Activated CD4-positive, alpha-beta memory T cell treated with anti-CD3 and anti-CD28 coated beads for 36 hours (primary cell): ENCODE data around the gene ADISSP. TPM values are rescaled to one million over a fixed set of nuclear protein-coding genes. Genes with fewer than 3 reads are reported as not detected.

Source experiments
- CTCF ChIA-PET: fragments of 350-600 bp; sonication (Branson Sonifier 250); formaldehyde crosslinking; loops from one replicate; lab custom pipeline; 2021; ENCODE audit warnings: antibody characterized with exemption, inconsistent platforms; lab: Charles Lee
- POLR2A ChIA-PET: fragments of 350-600 bp; sonication (Branson Sonifier 250); formaldehyde crosslinking; loops from one replicate; lab custom pipeline; 2021; ENCODE audit warnings: antibody characterized with exemption; lab: Charles Lee
- DNase-seq: peaks from one replicate; pipeline ENCODE4 v3.0.0-alpha.2; 2020
- H3K27ac Mint-ChIP-seq: one replicate; pipeline ENCODE4 v1.8.0; 2021; ENCODE audit warnings: mixed read lengths
- H3K27me3 Mint-ChIP-seq: one replicate; pipeline ENCODE4 v1.8.0; 2021; ENCODE audit warnings: mixed read lengths
- H3K36me3 Mint-ChIP-seq: one replicate; pipeline ENCODE4 v1.8.0; 2021; ENCODE audit warnings: mixed read lengths
- H3K4me1 Mint-ChIP-seq: one replicate; pipeline ENCODE4 v1.8.0; 2021; ENCODE audit warnings: low read depth, mixed read lengths
- H3K4me3 Mint-ChIP-seq: one replicate; pipeline ENCODE4 v1.8.0; 2021; ENCODE audit warnings: mild to moderate bottlenecking, mixed read lengths
- H3K9me3 Mint-ChIP-seq: one replicate; pipeline ENCODE4 v1.8.0; 2021; ENCODE audit warnings: mixed read lengths
- intact Hi-C: fragments of 100-400 bp; cut with micrococcal nuclease; formaldehyde crosslinking; loops from one replicate; pipeline ENCODE4 v1.15.1; 2023
- total RNA-seq, 2 experiments: library from RNA; stranded (reverse); gene quantifications; one replicate each; pipeline ENCODE4 v1.2.3, GENCODE V29; 2021

The ADISSP gene
- total RNA-seq, 2 experiments from 2014 or later, result 50.6 to 51.4 TPM

GRCh38 chr20:3732327-3733118, 35.0 kb downstream of the ADISSP start, which contains the start of gene HSPA12B:
HSPA12B (plus strand) TSS chr20:3732685; CDS start chr20:3738675, 5,990 bp downstream.
- no peak for DNase-seq
- peaks cover 39% of the 10 kb centered on the region for H3K27me3 Mint-ChIP-seq
- no peaks in the 10 kb centered on the region for H3K9me3 Mint-ChIP-seq
- intact Hi-C loops, result no loop called here
- CTCF ChIA-PET, result interaction anchor here (0.8 kb wide), 1 partner anchor 17 kb away, joined by 4 read pairs; no protein-coding TSS in a partner anchor
- no peaks in the 10 kb centered on the region for H3K4me1 Mint-ChIP-seq
- POLR2A ChIA-PET, result no interaction called here
- no peaks in the 10 kb centered on the region for H3K36me3 Mint-ChIP-seq
- no peak within 1 kb of the TSS for H3K27ac Mint-ChIP-seq
- H3K4me3 Mint-ChIP-seq, result no peak within 1 kb of the TSS

GRCh38 chr20:3731944-3732326, 35.6 kb downstream of the ADISSP start:
- no peak for DNase-seq
- peaks cover 45% of the 10 kb centered on the region for H3K27me3 Mint-ChIP-seq
- H3K36me3 Mint-ChIP-seq, result no peaks in the 10 kb centered on the region
- no peak overlapping the region for H3K27ac Mint-ChIP-seq
- H3K4me1 Mint-ChIP-seq, result no peaks in the 10 kb centered on the region
- H3K9me3 Mint-ChIP-seq, result no peaks in the 10 kb centered on the region
- POLR2A ChIA-PET, result no interaction called here
- CTCF ChIA-PET, result interaction anchor here (0.8 to 1.1 kb wide), 2 partner anchors 17 to 21 kb away, joined by 3 to 4 read pairs; no protein-coding TSS in a partner anchor
- intact Hi-C loops, result no loop called here
- no peak overlapping the region for H3K4me3 Mint-ChIP-seq

- no peak overlapping the region for H3K4me3 Mint-ChIP-seq
- ChIA-PET POLR2A (no interaction called here), CTCF (interaction anchor here (1.1 kb wide), 1 partner anchor 20 kb away, joined by 3 read pairs; no protein-coding TSS in a partner anchor)
- no peak overlapping the region for H3K27ac Mint-ChIP-seq
- DNase-seq, result no peak
- intact Hi-C loops, result no loop called here
- no peaks in the 10 kb centered on the region for H3K36me3 Mint-ChIP-seq
- H3K9me3 Mint-ChIP-seq, result no peaks in the 10 kb centered on the region
- H3K4me1 Mint-ChIP-seq, result no peaks in the 10 kb centered on the region
- peaks cover 47% of the 10 kb centered on the region for H3K27me3 Mint-ChIP-seq
Measured at GRCh38 chr20:3730803-3731672, 36.5 kb downstream of the ADISSP start.

GRCh38 chr20:3729811-3730540, 37.6 kb downstream of the ADISSP start:
- intact Hi-C loops, result no loop called here
- H3K27ac Mint-ChIP-seq, result no peak overlapping the region
- H3K27me3 Mint-ChIP-seq, result peaks cover 50% of the 10 kb centered on the region
- ChIA-PET CTCF (interaction anchor here (1.1 kb wide), 1 partner anchor 443 kb away, joined by 3 read pairs; no protein-coding TSS in a partner anchor), POLR2A (no interaction called here)
- no peak for DNase-seq
- H3K4me3 Mint-ChIP-seq, result no peak overlapping the region
- H3K4me1 Mint-ChIP-seq, result no peaks in the 10 kb centered on the region
- H3K9me3 Mint-ChIP-seq, result no peaks in the 10 kb centered on the region
- H3K36me3 Mint-ChIP-seq, result no peaks in the 10 kb centered on the region

- Mint-ChIP-seq H3K4me3 (no peak overlapping the region), H3K4me1 (no peaks in the 10 kb centered on the region), H3K36me3 (no peaks in the 10 kb centered on the region), H3K9me3 (no peaks in the 10 kb centered on the region), H3K27me3 (peaks cover 53% of the 10 kb centered on the region), H3K27ac (no peak overlapping the region)
- no peak for DNase-seq
- ChIA-PET POLR2A (no interaction called here), CTCF (interaction anchor here (1.0 to 1.1 kb wide), 2 partner anchors 18 to 444 kb away, joined by 3 to 6 read pairs; no protein-coding TSS in a partner anchor)
- intact Hi-C loops, result no loop called here
Measured at GRCh38 chr20:3729378-3729777, 38.2 kb downstream of the ADISSP start.

- ChIA-PET CTCF (interaction anchor here (1.0 to 1.1 kb wide), 3 partner anchors 10 to 444 kb away, joined by 3 to 6 read pairs (median 3); no protein-coding TSS in a partner anchor), POLR2A (no interaction called here)
- H3K27ac Mint-ChIP-seq, result no peak overlapping the region
- intact Hi-C loops, result no loop called here
- peaks cover 53% of the 10 kb centered on the region for H3K27me3 Mint-ChIP-seq
- H3K36me3 Mint-ChIP-seq, result no peaks in the 10 kb centered on the region
- no peak overlapping the region for H3K4me3 Mint-ChIP-seq
- no peaks in the 10 kb centered on the region for H3K9me3 Mint-ChIP-seq
- no peaks in the 10 kb centered on the region for H3K4me1 Mint-ChIP-seq
- no peak for DNase-seq
Measured at GRCh38 chr20:3728876-3729275, 38.7 kb downstream of the ADISSP start.

GRCh38 chr20:3728354-3728753, 39.2 kb downstream of the ADISSP start:
- ChIA-PET CTCF (interaction anchor here (0.9 to 1.1 kb wide), 2 partner anchors 9 to 51 kb away, joined by 3 read pairs; no protein-coding TSS in a partner anchor), POLR2A (no interaction called here)
- Mint-ChIP-seq H3K36me3 (no peaks in the 10 kb centered on the region), H3K4me1 (no peaks in the 10 kb centered on the region), H3K27ac (no peak overlapping the region), H3K4me3 (no peak overlapping the region), H3K9me3 (no peaks in the 10 kb centered on the region), H3K27me3 (peaks cover 53% of the 10 kb centered on the region)
- intact Hi-C loops, result no loop called here
- no peak for DNase-seq

GRCh38 chr20:3727401-3728021, 40.0 kb downstream of the ADISSP start:
- no peaks in the 10 kb centered on the region for H3K9me3 Mint-ChIP-seq
- H3K27me3 Mint-ChIP-seq, result peaks cover 46% of the 10 kb centered on the region
- intact Hi-C loops, result no loop called here
- no peak overlapping the region for H3K4me3 Mint-ChIP-seq
- H3K27ac Mint-ChIP-seq, result no peak overlapping the region
- ChIA-PET CTCF (interaction anchor here (0.5 to 1.1 kb wide), 3 partner anchors 8 to 118 kb away, joined by 3 to 4 read pairs (median 3); no protein-coding TSS in a partner anchor), POLR2A (no interaction called here)
- no peaks in the 10 kb centered on the region for H3K36me3 Mint-ChIP-seq
- DNase-seq, result no peak
- no peaks in the 10 kb centered on the region for H3K4me1 Mint-ChIP-seq

- DNase-seq, result no peak
- Mint-ChIP-seq H3K4me3 (no peak overlapping the region), H3K27ac (no peak overlapping the region), H3K36me3 (no peaks in the 10 kb centered on the region), H3K9me3 (no peaks in the 10 kb centered on the region), H3K27me3 (peaks cover 35% of the 10 kb centered on the region), H3K4me1 (no peaks in the 10 kb centered on the region)
- POLR2A ChIA-PET, result no interaction called here
- intact Hi-C loops, result loop anchor here (5.0 kb wide), 1 partner anchor 43 kb away; the partner anchor contains the start of gene ADISSP
- CTCF ChIA-PET, result interaction anchor here (0.6 kb wide), 1 partner anchor 123 kb away, joined by 5 read pairs; no protein-coding TSS in a partner anchor
Measured at GRCh38 chr20:3724356-3724755, 43.2 kb downstream of the ADISSP start.

GRCh38 chr20:3723284-3723683, 44.3 kb downstream of the ADISSP start:
- no peaks in the 10 kb centered on the region for H3K4me1 Mint-ChIP-seq
- intact Hi-C loops, result loop anchor here (5.0 kb wide), 1 partner anchor 44 kb away; the partner anchor contains the start of gene ADISSP
- no peaks in the 10 kb centered on the region for H3K9me3 Mint-ChIP-seq
- DNase-seq, result no peak
- H3K27ac Mint-ChIP-seq, result no peak overlapping the region
- H3K36me3 Mint-ChIP-seq, result no peaks in the 10 kb centered on the region
- peaks cover 31% of the 10 kb centered on the region for H3K27me3 Mint-ChIP-seq
- no peak overlapping the region for H3K4me3 Mint-ChIP-seq
- ChIA-PET CTCF (interaction anchor here (1.4 kb wide), 1 partner anchor 13 kb away, joined by 5 read pairs; no protein-coding TSS in a partner anchor), POLR2A (no interaction called here)

- Mint-ChIP-seq H3K4me3 (no peak overlapping the region), H3K4me1 (no peaks in the 10 kb centered on the region), H3K27ac (no peak overlapping the region), H3K27me3 (peaks cover 19% of the 10 kb centered on the region), H3K36me3 (no peaks in the 10 kb centered on the region), H3K9me3 (no peaks in the 10 kb centered on the region)
- POLR2A ChIA-PET, result no interaction called here
- no peak for DNase-seq
- intact Hi-C loops, result loop anchor here (5.0 kb wide), 1 partner anchor 45 kb away; the partner anchor contains the start of gene ADISSP
- CTCF ChIA-PET, result interaction anchor here (0.6 to 1.4 kb wide), 3 partner anchors 11 to 44 kb away, joined by 4 to 6 read pairs (median 5); no protein-coding TSS in a partner anchor
Measured at GRCh38 chr20:3721912-3722311, 45.6 kb downstream of the ADISSP start.
